ENCODE measurements around the gene CTXN3.

Gene CTXN3

DNA sequence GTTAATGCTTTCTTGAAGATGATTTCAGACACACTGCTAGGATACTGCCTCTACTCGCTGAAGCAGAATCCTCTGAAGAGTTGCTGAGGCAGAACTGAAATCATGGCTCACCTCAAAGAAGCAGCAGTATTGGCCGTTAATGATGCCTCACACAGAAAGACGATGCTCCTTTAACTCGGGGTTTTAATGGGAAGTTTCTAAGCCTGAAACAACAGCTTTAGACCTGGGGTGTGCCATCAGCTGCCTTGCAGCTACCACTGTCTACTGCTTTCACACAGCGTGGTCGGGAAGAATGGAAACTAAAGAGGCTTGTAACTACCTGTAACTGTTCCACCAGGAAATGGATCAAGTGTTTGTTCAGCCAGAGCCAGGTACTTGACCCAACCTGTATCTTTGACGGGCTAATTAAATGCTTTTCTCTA lies at the start of gene CTXN3:
Gene CTXN3, plus strand, starts transcription at position 65 of the 422 bp plus-strand sequence. CDS start 8,440 bp downstream, outside the sequence.
- DNase-seq = no peak

DNA sequence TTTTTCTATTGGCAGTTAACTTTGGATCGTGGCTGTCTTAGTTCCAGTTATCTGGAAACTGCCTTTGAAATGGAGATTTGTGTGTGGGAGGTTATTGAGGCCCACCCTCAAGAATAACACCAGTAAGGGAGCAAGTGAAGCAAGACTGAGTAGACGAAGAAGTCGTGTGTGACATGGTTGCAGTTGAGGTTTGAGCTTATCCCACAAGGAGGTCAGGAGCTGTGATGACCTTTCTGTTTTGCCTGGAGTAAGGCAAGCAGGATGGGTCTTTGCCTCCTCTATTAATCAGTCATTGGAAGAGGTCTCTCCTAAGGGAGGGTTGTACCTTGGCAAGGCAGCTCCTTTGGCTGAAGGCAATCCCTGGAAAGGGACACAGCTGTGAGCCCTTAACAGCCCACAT lies 49.6 kb upstream of the CTXN3 start:
- DNase-seq = no peak

DNA sequence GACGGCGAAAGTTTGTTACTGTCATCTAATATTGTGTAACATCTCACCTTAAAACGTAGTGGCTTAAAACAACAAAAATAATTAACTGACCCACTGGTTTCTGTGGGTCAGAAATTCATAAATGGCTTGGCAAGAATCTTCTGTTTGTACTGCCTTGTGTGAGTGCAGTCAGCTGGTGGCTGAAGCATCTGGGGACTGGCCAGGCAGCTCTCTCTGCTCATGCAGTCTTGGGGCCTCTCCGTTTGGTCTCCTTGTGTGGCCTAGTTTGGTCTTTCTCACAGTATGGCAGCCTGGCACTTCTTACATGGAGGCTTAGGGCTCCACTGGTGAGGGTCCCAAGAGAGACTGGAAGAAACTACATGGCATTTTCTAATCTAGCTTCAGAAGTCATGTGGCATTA lies 49.0 kb upstream of the CTXN3 start:
- no peak for DNase-seq

DNA sequence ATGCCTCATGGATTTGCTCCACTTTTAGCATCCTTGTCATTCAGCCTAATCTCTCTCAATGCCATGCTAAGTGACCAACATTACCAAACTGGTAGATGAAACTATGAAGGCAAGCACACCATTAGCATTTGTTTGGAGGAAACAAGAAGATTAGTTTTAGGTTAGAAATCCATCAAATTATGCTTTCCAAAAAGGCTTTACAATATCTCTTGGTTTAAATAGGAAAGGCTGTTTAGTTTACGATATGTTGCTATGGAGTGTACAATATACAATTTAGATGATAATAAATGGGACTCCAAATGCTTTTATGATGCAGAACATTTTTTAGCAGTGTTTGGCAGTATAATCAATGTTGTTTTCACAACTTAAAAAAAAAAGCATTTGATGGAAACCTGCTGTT lies 47.8 kb upstream of the CTXN3 start:
- DNase-seq = no peak

DNA sequence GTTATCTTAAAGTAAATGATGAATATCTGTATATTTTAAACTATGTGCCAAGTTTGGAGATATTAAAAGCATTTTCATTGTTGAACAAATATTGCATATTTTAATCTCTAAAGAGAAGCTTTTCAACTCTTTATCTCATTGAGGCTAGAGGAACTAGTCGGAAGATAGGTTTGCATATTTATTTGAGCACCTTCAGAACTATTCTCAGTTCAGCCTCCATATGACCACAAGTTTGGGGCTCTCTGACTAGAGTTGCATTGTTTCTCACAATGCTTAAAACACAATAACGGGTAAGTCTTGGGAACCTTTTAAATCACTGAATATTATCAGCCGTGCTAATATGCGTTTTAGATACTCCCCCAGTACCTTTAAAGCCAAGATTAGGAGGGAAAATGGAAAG lies 47.3 kb upstream of the CTXN3 start:
- DNase-seq = no peak

DNA sequence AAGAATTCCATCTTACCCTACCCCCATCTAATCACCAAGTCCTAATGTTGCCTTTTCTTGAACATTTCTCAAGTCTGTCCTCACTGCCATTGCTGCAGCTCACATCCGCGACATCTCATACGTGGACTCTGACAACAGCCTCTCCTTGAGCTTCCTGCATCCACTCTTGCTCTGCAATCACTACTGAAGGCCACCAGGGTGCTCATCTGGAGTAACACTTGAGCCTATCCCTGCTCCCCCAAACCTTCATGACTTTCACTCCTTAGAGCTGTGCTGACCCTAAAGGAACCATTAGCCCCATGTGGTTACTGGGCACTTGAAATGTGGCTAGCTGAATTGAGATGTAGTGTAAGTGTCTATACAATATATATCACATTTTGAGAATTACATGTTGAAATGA lies 46.4 kb upstream of the CTXN3 start:
- DNase-seq = no peak

DNA sequence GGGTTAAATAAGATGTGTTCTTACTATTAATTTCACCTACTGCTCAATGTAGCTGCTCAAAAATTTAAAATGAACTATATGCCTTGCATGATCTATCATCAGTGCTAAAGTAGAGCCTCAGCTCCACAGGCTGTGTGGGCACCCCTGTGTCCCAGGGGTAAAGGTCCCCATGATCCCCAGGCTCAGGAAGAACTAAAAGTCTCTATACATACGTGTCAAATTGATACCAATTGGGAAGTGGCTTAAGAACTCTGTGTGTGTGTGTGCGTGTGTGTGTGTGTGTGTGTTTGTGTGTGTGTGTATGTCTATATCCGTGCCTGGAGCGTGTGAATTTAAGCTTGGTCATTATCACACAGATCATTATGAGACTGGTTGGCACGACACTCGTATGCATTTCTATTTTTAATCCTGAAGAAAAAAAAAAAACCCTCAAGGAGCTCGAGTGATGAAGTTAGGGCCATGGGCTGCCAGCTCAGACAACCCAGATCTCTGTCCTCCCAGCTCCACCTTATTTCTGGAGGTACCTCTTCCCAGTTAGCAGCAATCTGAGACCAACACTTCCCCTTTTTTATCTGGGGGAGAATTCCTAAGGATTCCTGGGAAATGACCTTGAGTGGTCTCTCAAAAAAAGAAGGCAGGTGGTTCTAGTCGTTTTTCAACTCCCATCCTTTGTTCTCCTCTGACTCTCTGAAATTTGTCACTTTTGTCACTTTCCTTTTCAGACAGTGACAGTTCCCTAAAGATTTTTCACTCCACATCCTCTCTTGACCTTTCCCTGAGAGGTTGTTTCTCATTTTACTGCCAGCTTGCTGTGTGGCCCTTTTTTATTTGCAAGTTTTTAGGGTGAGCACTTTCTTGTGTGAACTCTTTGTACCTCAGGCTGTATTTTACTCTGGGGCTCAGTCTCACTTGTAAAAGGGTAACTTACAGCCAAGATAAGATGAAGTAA lies 45.7 kb upstream of the CTXN3 start:
- DNase-seq = no peak

DNA sequence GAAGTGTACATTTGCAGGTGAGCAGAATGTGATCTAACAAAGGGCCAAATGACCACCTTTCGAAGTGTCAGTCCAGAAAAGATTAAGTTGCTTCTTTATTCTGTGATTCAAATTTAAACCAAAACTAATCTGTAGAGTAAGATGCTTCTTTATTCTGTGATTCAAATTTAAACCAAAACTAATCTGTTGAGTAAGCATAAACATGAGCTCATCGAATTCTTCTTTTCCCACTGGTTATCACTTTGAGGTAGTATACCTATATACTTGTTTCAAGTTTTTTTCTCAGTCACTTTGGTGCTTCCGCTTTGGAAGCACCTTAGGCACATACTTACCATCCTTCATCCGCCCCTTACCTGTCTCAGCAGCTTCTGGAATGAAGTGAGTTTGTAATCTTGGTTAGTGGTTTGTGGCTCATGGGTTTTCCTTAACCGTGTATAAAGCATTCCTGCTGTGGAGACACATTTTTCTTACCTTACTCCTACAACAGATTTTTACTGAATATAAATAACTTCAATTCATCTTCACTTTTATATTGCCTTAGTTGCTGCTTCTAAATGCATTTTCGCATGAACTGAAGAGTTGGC lies 40.7 kb upstream of the CTXN3 start:
- DNase-seq = no peak

DNA sequence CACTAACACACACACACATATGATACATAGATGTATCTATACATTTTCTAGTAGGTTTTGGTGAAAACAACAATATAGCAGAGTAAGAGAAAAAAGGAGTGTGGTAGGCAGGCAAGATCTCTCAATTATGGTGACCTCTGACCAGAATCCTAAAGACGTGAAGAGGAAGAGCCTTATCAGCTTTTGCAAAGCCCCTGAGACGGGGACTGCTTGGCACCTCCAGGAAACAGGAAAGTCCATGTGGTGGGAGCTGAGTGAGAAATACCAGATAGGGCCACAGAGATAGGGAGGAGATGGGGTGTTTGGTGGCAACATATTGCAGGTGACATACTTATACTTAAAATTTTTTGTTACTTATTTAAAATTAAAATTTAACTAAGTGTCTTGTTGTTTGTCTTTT lies 39.9 kb upstream of the CTXN3 start:
- no peak for DNase-seq

DNA sequence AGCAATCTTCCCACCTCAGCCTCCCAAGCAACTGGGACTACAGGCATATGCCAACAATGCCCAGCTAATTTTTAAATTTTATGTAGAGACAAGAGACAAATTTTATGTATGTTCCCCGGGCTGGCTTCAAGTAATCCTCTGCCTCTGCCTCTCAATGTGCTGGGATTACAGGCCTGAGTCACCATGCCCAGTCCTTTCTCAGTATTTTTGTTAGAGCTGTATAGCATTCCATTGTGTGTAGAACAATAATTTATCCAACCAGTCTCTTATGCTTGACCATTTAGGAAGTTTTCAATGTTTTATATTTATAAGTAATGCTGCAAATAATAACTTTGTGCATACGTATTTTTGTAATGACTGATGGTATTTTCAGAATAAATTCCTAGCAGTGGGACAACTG lies 38.9 kb upstream of the CTXN3 start:
- no peak for DNase-seq

DNA sequence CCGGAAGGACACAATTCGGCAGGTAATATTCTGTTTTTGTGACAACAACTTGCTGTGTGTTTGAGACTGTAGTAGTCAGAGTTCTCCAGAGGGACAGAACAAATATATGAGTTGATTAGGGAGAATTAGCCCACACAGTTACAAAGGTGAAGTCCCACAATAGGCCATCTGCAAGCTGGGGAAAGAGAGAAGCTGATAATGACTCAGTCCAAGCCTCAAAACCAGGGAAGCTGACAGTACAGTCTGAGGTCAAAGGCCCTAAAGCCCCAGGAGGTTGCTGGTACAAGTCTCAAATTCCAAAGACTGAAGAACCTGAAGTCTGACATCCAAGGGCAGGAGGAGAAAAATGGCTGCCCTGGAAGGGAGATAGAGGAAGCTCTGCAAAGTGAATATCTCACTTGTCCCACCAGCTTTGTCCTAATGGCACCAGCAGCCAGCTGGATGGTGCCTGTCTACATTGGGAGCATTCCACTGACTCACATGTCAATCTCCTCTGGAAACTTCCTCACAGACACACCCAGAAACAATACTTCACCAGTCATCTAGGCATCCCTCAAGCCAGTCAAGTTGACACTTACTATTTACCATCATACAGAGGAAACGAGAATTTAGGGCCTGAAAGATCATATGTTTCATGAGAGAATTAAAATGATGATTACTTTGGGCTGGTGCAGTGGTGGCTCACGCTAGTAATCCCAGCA lies 36.3 kb upstream of the CTXN3 start:
- DNase-seq = no peak

DNA sequence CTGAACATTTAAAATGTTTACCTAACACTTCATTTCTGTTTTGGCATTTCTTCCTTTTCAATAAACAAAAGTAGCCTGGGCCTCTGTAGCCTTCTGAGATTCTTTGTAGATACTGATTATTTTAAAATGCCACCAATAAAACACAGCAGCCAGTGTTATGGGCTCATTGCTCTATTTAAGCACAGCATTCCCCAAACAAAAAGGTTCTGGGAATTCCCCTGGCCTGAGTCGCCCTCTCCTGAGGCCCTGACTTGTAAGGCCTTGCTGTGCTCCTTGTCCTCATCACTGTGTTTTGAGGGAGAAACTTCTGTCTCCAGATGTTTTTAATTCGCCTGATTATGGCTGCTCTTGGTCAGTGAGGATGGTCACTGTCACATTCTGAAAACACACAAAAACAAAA lies 33.0 kb upstream of the CTXN3 start:
- no peak for DNase-seq

DNA sequence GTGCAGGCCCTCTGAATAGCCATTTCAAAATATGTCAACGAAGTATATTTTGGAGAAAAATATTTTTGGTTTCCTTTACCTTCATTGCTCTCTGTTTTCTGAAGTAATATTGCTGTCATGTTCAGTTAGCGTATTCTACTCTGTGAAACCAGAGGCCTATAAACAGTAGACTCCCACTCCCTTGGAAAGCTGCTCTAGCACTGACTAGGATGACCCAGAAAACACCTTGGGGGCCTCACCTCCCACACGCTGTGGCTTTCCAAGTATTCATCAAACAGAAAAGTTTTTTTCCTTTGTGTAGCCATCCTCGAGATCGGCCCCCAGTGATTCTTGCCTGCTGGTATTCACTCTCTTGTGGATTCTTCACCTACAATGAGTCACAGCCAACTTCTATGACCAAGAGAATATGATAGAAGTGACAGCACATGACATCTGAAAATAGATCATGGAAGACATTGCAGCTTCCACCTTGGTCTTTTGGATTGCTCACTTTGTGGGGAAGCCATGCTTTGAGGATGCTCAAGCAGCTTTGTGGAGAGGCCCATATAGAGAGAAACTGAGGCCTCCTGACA lies 28.9 kb upstream of the CTXN3 start:
- DNase-seq = no peak

DNA sequence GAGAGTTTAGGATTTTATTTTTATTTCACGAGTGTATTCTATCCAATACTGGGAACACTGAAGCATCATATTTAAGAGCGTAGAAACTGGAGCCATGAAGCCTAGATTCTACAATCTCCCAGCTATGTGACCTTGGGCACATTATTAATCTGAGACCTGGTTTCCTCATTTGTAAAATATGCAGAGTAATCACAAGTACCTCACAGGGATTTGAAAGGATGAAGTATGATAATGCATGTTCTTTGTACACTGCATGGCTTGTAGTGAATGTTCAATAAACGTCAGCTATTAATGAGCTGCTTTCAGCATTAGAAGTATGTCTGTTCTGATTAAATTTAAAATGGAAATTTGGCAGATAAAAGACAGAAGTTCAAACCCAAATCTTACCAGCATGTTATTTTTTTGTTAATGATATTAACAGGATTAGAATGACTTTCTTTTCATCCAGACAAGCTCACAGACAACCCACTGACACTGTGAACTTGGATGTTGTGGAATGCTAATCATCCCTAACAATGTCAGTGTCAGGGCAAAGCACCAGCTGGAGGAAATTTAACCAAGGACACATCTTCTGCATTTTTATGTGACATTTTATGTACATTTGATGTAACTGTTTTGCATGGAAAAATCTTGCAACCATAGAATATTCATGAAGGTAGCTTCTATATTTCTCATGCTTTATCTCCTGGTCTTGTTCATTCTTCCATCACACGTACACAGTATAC lies 27.1 kb upstream of the CTXN3 start:
- DNase-seq = no peak

DNA sequence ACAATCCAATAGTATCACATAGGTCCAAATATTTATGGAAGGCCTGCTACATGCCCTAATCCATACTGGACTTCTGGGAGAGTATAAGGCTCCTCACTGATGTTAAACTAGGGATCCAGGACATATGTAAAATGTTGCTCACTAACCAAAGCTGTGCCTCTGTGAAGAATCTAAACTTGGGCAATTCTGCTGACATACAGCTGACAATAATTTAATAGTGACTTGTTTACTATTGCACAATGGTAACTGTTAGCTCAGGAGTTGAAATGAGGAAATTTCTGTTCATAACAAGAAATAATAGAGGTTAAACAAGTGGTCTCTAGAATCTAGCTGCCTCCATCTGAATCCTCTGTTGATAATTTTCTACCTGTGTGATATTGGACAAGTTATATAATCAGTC lies 14.9 kb upstream of the CTXN3 start:
- DNase-seq = no peak

DNA sequence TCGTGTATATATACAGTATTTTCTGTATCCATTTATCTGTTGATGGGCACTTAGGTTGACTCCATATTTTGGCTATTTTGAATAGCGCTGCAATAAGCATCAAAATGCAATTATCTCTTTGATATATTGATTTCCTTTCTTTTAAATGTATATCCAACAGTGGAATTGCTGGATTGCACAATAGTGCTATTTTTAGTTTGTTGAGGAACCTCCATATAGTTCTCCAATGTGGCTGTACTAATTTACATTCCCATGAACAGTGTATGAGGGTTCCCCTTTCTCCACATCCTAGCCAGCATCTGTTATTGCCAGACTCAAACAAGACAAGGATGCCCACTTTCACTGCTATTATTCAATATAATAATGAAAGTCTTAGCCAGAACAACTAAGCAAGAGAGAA lies 9.1 kb upstream of the CTXN3 start:
- DNase-seq = no peak

DNA sequence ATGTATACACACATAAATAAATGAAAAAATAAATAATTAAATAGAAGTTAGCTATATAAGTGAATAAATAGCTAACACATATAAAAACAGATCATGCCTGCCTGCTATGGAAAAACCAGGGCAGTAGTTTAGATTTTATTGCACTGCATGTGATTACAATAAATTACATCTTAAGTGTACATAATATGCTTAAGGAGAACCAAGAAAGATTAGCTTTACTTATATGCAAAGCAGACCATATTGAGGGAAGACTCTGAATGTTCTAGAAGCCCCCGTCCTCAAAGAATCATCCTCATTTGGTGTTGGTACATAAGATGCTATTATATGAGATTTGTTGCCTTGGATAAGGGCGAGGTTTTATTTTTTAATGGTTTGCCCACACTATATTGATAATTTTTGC lies 5.9 kb upstream of the CTXN3 start:
- DNase-seq = no peak

DNA sequence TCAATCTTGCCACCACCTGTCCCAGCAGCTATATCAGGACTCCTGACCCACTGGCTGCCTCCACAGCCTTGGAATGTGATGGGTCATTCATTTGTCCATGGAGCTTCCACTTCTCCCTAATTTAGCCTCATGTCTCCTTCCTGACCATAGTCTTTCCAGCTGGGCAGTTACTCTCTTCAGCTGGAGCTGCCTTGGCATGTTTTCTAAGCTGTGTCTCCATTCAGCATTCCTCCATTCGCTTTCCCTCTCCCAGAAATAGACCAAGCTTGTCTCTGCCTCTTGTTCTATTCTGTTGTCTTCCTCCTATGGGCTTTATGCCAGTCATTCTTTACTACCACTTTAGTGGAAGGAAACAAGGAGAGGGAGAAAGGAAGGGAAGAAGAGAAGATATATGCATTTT lies 5.3 kb upstream of the CTXN3 start:
- no peak for DNase-seq

DNA sequence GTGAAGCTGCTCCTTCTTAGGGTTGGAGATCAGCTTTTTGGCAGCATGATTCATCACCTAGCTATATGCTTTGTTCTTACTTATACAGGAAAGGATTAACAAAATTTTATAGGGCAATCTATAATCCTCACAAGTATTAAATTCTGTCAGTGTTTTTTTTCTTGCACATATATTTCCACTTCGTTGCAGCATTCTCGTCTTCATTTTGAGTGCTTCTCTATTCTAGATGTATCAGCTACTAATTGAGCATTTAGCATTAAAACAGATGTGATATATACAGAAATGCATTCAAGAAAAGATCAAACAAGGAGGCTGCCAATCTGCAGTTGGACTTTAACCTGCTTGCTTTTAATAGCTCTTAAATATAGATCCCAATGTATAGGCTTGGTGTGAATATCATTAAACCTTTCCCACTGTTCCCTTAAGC lies 3.6 kb upstream of the CTXN3 start:
- no peak for DNase-seq

DNA sequence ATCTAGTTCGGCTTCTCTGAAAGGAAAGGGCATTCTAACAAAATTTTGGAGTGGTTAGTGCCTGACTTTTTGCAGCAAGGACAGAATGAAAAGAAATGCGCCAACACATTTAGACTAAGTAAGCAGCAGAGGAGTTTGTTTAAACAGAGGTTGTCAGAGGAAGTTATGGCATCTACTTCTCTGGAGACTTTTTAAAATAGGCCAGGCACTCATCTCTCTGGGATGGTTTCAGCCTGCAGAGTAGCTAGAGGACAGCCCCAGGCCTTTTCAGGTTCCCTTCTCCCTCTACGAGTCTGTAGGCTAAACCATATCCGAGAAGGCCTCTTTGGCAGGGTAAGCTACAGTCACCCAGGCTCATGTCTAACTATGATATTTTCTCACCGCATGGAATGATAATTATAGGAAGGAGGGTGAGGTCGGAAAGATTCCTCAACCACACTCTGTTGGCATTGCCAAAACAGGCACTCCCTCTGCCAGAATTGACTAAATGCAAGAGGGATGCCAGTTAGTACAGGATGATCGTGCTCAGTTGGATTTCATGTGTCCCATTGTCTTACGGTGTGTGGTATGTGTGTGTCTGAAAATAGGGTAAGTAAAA lies 1.4 kb upstream of the CTXN3 start:
- no peak for DNase-seq

DNA sequence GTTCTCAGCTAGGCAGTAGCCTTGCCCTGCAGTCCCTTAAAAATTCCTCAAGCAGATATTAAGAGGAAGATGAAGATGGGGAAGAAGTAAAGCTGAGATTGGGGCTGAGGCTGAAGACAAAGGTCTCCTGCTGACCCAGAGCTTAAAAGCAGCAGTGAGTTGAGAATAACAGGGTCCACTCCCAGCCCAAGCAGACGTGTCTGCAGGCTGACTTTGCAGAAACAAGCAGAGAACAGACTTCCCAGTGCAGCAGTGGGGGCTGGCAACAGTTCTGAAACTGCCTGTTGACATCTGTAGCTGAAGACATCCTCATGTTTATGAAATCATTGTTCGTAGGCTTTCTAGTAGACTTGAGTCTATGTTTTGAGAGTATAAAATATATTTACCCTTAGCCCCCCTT lies 1.1 kb downstream of the CTXN3 start:
- DNase-seq = no peak

DNA sequence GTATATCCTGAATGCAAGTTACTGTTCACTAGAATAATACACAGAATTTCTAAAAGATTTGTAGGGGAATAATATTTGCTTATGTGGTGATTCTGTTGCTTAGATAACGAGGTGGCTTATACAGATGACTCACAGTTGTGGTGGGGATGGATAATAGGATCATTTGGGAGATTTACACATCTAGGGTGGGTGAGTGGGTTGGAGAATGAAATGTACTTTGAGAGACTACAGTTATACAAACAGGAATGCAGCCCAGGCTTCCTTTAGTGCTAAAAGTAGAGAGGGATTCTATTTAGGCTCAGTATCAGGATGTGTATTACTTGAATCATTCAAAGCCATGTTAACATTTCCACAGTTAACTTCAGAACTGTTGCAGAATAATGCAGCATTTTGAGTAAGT lies 1.8 kb downstream of the CTXN3 start:
- no peak for DNase-seq
